Endothelial cell of umbilical vein (primary cell): Measurements from ENCODE around the gene NRP2. TPM values are rescaled to one million over a fixed set of nuclear protein-coding genes. Genes with fewer than 3 reads are reported as not detected.

Experiments
- BruUV-seq: library from RNA; stranded (reverse); fragments of 400-500 nt; replicated peaks from 2 replicates; lab custom pipeline; 2021; lab: Mats Ljungman, UMichigan
- CTCF ChIA-PET: fragments of 300-600, 350-600 bp; sonication (Branson Sonifier 250); formaldehyde crosslinking; loops from one replicate; lab custom pipeline; 2021; ENCODE audit warnings: antibody characterized with exemption, inconsistent platforms; lab: Charles Lee
- POLR2A ChIA-PET: fragments of 300-600, 350-600 bp; sonication (Branson Sonifier 250); formaldehyde crosslinking; loops from one replicate; lab custom pipeline; 2021; ENCODE audit warnings: antibody characterized with exemption, inconsistent platforms; lab: Charles Lee
- DNase-seq: peaks from one replicate; pipeline ENCODE4 v3.0.0-alpha.2; 2011; ENCODE audit warnings: low read depth, low spot score
- FAIRE-seq: peaks from 2 replicates; lab custom pipeline; 2011; peaks lifted over from hg19 to GRCh38; lab: Jason Lieb, UNC
- H2AFZ ChIP-seq: 2 replicates; pipeline ENCODE4 v1.6.0; 2012; ENCODE audit warnings: low read depth, low read length, control low read depth, inconsistent platforms
- H3K27ac ChIP-seq: 2 replicates; pipeline ENCODE4 v1.5.1; 2011; ENCODE audit warnings: low read depth, mild to moderate bottlenecking, control low read depth, low read length, moderate library complexity; ENCODE audit not compliant: insufficient read depth
- H3K27me3 ChIP-seq, 2 experiments: 2 replicates each; pipeline versions ENCODE4 v1.6.0 to v1.6.1; 2011; ENCODE audit warnings: low read length in 2 of 2, mixed read lengths in 1 of 2; ENCODE audit not compliant: control insufficient read depth in 2 of 2, insufficient read depth in 2 of 2
- H3K36me3 ChIP-seq, 2 experiments: 2 replicates in 1 of 2; 3 replicates in 1 of 2; pipeline ENCODE4 v1.5.1; 2011; ENCODE audit warnings: low read length in 2 of 2, mild to moderate bottlenecking in 1 of 2, moderate library complexity in 1 of 2; ENCODE audit not compliant: control insufficient read depth in 2 of 2, insufficient read depth in 2 of 2; ENCODE audit errors: extremely low read depth in 1 of 2
- H3K4me1 ChIP-seq: 3 replicates; pipeline ENCODE4 v1.5.1; 2011; ENCODE audit warnings: mild to moderate bottlenecking, low read length; ENCODE audit not compliant: control insufficient read depth, insufficient read depth; ENCODE audit errors: extremely low read depth
- H3K4me2 ChIP-seq: 2 replicates; pipeline ENCODE4 v1.6.1; 2011; ENCODE audit warnings: low read length, control low read depth, mixed read lengths; ENCODE audit not compliant: insufficient read depth
- H3K4me3 ChIP-seq, 3 experiments: fragments of 200-600 bp in 1 of 3; sonication (generic), shearing (Covaris generic) in 1 of 3; replicated peaks in 1 of 3; 2 replicates each; pipeline ENCODE4 v1.5.1; 2011 to 2016; ENCODE audit warnings: control low read depth in 3 of 3, low read length in 3 of 3, mild to moderate bottlenecking in 2 of 3, inconsistent platforms in 1 of 3, low read depth in 1 of 3, moderate library complexity in 1 of 3; ENCODE audit not compliant: insufficient read depth in 1 of 3
- H3K79me2 ChIP-seq: 2 replicates; pipeline ENCODE4 v1.6.0; 2012; ENCODE audit warnings: low read length, inconsistent platforms; ENCODE audit not compliant: control insufficient read depth, insufficient read depth
- H3K9ac ChIP-seq: replicated peaks from 2 replicates; pipeline ENCODE3; 2011; ENCODE audit warnings: low read length, control low read depth; ENCODE audit not compliant: insufficient read depth; ENCODE audit errors: extremely low read depth
- H3K9me1 ChIP-seq: replicated peaks from 3 replicates; pipeline ENCODE4 v1.6.0; 2011; ENCODE audit warnings: mild to moderate bottlenecking, low read length; ENCODE audit not compliant: control insufficient read depth, insufficient read depth; ENCODE audit errors: extremely low read depth
- H3K9me3 ChIP-seq: replicated peaks from 2 replicates; pipeline ENCODE4 v1.5.1; 2012; ENCODE audit warnings: low read length, inconsistent platforms; ENCODE audit not compliant: control insufficient read depth, insufficient read depth
- H4K20me1 ChIP-seq: replicated peaks from 2 replicates; pipeline ENCODE3; 2011; ENCODE audit warnings: mild to moderate bottlenecking, low read length; ENCODE audit not compliant: control insufficient read depth, insufficient read depth; ENCODE audit errors: extremely low read depth
- CTCF ChIP-seq, 2 donors: IDR thresholded peaks; 1 replicate in 1 of 2; 2 replicates in 1 of 2; pipeline ENCODE4 v1.5.1; 2011; ENCODE audit warnings: low read length in 2 of 2, mild to moderate bottlenecking in 2 of 2, moderate library complexity in 2 of 2, control low read depth in 1 of 2, inconsistent platforms in 1 of 2, low read depth in 1 of 2; ENCODE audit not compliant: insufficient read depth in 1 of 2; ENCODE audit errors: extremely low read depth in 1 of 2
- EZH2 ChIP-seq: IDR thresholded peaks from 2 replicates; pipeline ENCODE4 v1.6.1; 2012; ENCODE audit warnings: borderline replicate concordance, low read depth, mild to moderate bottlenecking, moderate library complexity, low read length, inconsistent platforms; ENCODE audit not compliant: severe bottlenecking
- FOS ChIP-seq: IDR thresholded peaks from 2 replicates; pipeline ENCODE4 v1.6.1; 2011; ENCODE audit warnings: mild to moderate bottlenecking, low read length, moderate library complexity, borderline replicate concordance; ENCODE audit not compliant: insufficient read depth
- GATA2 ChIP-seq: IDR thresholded peaks from 2 replicates; pipeline ENCODE4 v1.7.0; 2011; ENCODE audit warnings: low read depth, mild to moderate bottlenecking, moderate library complexity, mixed read lengths, low read length; ENCODE audit not compliant: insufficient read length, insufficient read depth
- JUN ChIP-seq: IDR thresholded peaks from 2 replicates; pipeline ENCODE4 v1.6.1; 2011; ENCODE audit warnings: borderline replicate concordance, low read depth; ENCODE audit not compliant: insufficient read length, insufficient read depth
- MYC ChIP-seq: IDR thresholded peaks from one replicate; pipeline ENCODE4 v1.6.1; 2011; ENCODE audit warnings: mild to moderate bottlenecking, low read depth, low read length
- POLR2A ChIP-seq: IDR thresholded peaks from 2 replicates; pipeline ENCODE4 v1.6.1; 2012; ENCODE audit warnings: low read depth, mild to moderate bottlenecking, control low read depth, low read length
- POLR2AphosphoS5 ChIP-seq: IDR thresholded peaks from 2 replicates; pipeline ENCODE4 v1.6.1; 2012; ENCODE audit warnings: low read depth, mild to moderate bottlenecking, control low read depth, low read length, moderate library complexity; ENCODE audit not compliant: insufficient read depth
- dilution Hi-C: fragments of 300-500 bp; cut with MboI; formaldehyde crosslinking; loops from one replicate; pipeline ENCODE4 v1.15.0; 2019; ENCODE audit warnings: low sequenced_read_pairs; ENCODE audit not compliant: extremely low pct_ligation_motif_present
- intact Hi-C: fragments of 100-400 bp; cut with micrococcal nuclease; formaldehyde crosslinking; loops from one replicate; pipeline ENCODE4 v1.10.0; 2022
- polyA plus RNA-seq, 4 experiments: library from polyadenylated mRNA; depleted of rRNA in 3 of 4; stranded (reverse) in 3 of 4; unstranded in 1 of 4; fragments of >200 nt; gene quantifications; 2 replicates each; pipeline versions ENCODE4 v1.2.1 to v1.2.3, GENCODE V29; 2011 to 2012; ENCODE audit warnings: missing spikeins in 1 of 4
- total RNA-seq: library from RNA; stranded (reverse); gene quantifications from 2 replicates; pipeline ENCODE4 v1.2.3, GENCODE V29; 2021
- TF ChIP-seq, protein P1 (sequence below): IDR thresholded peaks from 2 replicates; pipeline ENCODE4 v1.6.1; 2011; ENCODE audit not compliant: insufficient read depth, insufficient read length

NRP2 gene
- total and polyA plus RNA-seq, 2 donors (not counting 3 experiments of a cell fraction or from before 2014, with no cell fraction given) = 160 to 240 TPM

- no peak overlapping the region for H3K4me2 ChIP-seq
- ChIA-PET CTCF (no interaction called here), POLR2A (no interaction called here)
- no peak overlapping the region for H3K4me3 ChIP-seq
- H3K9ac ChIP-seq = no peak overlapping the region
- FAIRE-seq = no peak
- H3K9me1 ChIP-seq = no peaks in the 10 kb centered on the region
- H2AFZ ChIP-seq = no peak overlapping the region
- no peak overlapping the region for H3K27ac ChIP-seq
- H3K4me1 ChIP-seq = no peaks in the 10 kb centered on the region
- H3K36me3 ChIP-seq = no peaks in the 10 kb centered on the region
- dilution Hi-C loops = no loop called here
- no peaks in the 10 kb centered on the region for H4K20me1 ChIP-seq
- peaks cover 5 to 18% of the 10 kb centered on the region in 2 experiments for H3K27me3 ChIP-seq
- intact Hi-C loops = no loop called here
- TF ChIP-seq JUN = no peak
- TF ChIP-seq, protein P1, sequence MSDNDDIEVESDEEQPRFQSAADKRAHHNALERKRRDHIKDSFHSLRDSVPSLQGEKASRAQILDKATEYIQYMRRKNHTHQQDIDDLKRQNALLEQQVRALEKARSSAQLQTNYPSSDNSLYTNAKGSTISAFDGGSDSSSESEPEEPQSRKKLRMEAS = no peak
- TF ChIP-seq POLR2AphosphoS5 = no peak
- no peak for TF ChIP-seq POLR2A
- no peak for TF ChIP-seq MYC
- no peak for TF ChIP-seq GATA2
- TF ChIP-seq CTCF (IDR thresholded peaks at IDR 0.05; ENCODE audit: extremely low read depth in 1 of 2, insufficient read depth in 1 of 2, low read depth in 1 of 2, low read length in 2 of 2) = no peak
- no peak for TF ChIP-seq EZH2
- TF ChIP-seq FOS = no peak
- no TSS peak for BruUV-seq
- no peak for DNase-seq
- no peaks in the 10 kb centered on the region for H3K79me2 ChIP-seq
- H3K9me3 ChIP-seq = no peaks in the 10 kb centered on the region
Measured at GRCh38 chr2:205658068-205658467, 24.2 kb upstream of the NRP2 start.
